ENCODE data around the gene LIPA.

Gene LIPA

GRCh38 chr10:89280508-89280907, 28.9 kb upstream of the LIPA start:
- no peaks in the 10 kb centered on the region for H3K4me1 ChIP-seq (ENCODE audit: insufficient read depth, low read length)
- H3K27me3 ChIP-seq (ENCODE audit: insufficient read depth, low read length, poor library complexity), result no peaks in the 10 kb centered on the region
- no peak overlapping the region for H3K27ac ChIP-seq (ENCODE audit: low read length)
- no peak for DNase-seq
- H4K20me1 ChIP-seq (ENCODE audit: insufficient read depth, low read length), result no peaks in the 10 kb centered on the region
- H3K9me3 ChIP-seq (ENCODE audit: insufficient read depth, low read length, severe bottlenecking), result no peaks in the 10 kb centered on the region
- no peak overlapping the region for H3K9ac ChIP-seq (ENCODE audit: low read depth, low read length)
- H3K36me3 ChIP-seq (ENCODE audit: insufficient read depth, low read length), result no peaks in the 10 kb centered on the region
- no peak overlapping the region for H3K4me2 ChIP-seq (ENCODE audit: insufficient read depth, low read length)
- TF ChIP-seq CTCF (IDR thresholded peaks at IDR 0.05; ENCODE audit: borderline replicate concordance, extremely low read depth, low read length, poor library complexity, severe bottlenecking) (no peak), EZH2 (IDR thresholded peaks at IDR 0.05; ENCODE audit: borderline replicate concordance, low read depth, low read length, severe bottlenecking) (no peak)
- ATAC-seq (ENCODE audit: insufficient read depth, low read depth), result no peak
- no peak overlapping the region for H3K4me3 ChIP-seq (ENCODE audit: low read depth in 1 of 2, low read length in 2 of 2)
- H3K79me2 ChIP-seq (ENCODE audit: insufficient read depth, low read length), result no peaks in the 10 kb centered on the region
- H2AFZ ChIP-seq (ENCODE audit: low read depth, low read length), result no peak overlapping the region

GRCh38 chr10:89279421-89279869, 27.9 kb upstream of the LIPA start:
- Histone ChIP-seq H3K4me2 (ENCODE audit: insufficient read depth, low read length) (no peak overlapping the region), H3K36me3 (ENCODE audit: insufficient read depth, low read length) (no peaks in the 10 kb centered on the region), H3K4me3 (ENCODE audit: low read depth in 1 of 2, low read length in 2 of 2) (no peak overlapping the region), H3K27ac (ENCODE audit: low read length) (no peak overlapping the region), H3K9ac (ENCODE audit: low read depth, low read length) (no peak overlapping the region), H3K79me2 (ENCODE audit: insufficient read depth, low read length) (no peaks in the 10 kb centered on the region), H4K20me1 (ENCODE audit: insufficient read depth, low read length) (no peaks in the 10 kb centered on the region), H3K9me3 (ENCODE audit: insufficient read depth, low read length, severe bottlenecking) (no peaks in the 10 kb centered on the region), H3K27me3 (ENCODE audit: insufficient read depth, low read length, poor library complexity) (no peaks in the 10 kb centered on the region), H2AFZ (ENCODE audit: low read depth, low read length) (no peak overlapping the region), H3K4me1 (ENCODE audit: insufficient read depth, low read length) (no peaks in the 10 kb centered on the region)
- DNase-seq (no peak), ATAC-seq (ENCODE audit: insufficient read depth, low read depth) (no peak)
- TF ChIP-seq CTCF (IDR thresholded peaks at IDR 0.05; ENCODE audit: borderline replicate concordance, extremely low read depth, low read length, poor library complexity, severe bottlenecking) (no peak), EZH2 (IDR thresholded peaks at IDR 0.05; ENCODE audit: borderline replicate concordance, low read depth, low read length, severe bottlenecking) (no peak)

GRCh38 chr10:89278900-89279392, 27.4 kb upstream of the LIPA start:
- Histone ChIP-seq H3K9ac (ENCODE audit: low read depth, low read length) (no peak overlapping the region), H3K9me3 (ENCODE audit: insufficient read depth, low read length, severe bottlenecking) (no peaks in the 10 kb centered on the region), H4K20me1 (ENCODE audit: insufficient read depth, low read length) (no peaks in the 10 kb centered on the region), H3K4me2 (ENCODE audit: insufficient read depth, low read length) (no peak overlapping the region), H3K79me2 (ENCODE audit: insufficient read depth, low read length) (no peaks in the 10 kb centered on the region), H3K27ac (ENCODE audit: low read length) (no peak overlapping the region), H3K4me3 (ENCODE audit: low read depth in 1 of 2, low read length in 2 of 2) (no peak overlapping the region), H3K27me3 (ENCODE audit: insufficient read depth, low read length, poor library complexity) (no peaks in the 10 kb centered on the region), H3K4me1 (ENCODE audit: insufficient read depth, low read length) (no peaks in the 10 kb centered on the region), H2AFZ (ENCODE audit: low read depth, low read length) (no peak overlapping the region), H3K36me3 (ENCODE audit: insufficient read depth, low read length) (no peaks in the 10 kb centered on the region)
- DNase-seq (no peak), ATAC-seq (ENCODE audit: insufficient read depth, low read depth) (no peak)
- no peak for TF ChIP-seq EZH2 (IDR thresholded peaks at IDR 0.05; ENCODE audit: borderline replicate concordance, low read depth, low read length, severe bottlenecking)
- no peak for TF ChIP-seq CTCF (IDR thresholded peaks at IDR 0.05; ENCODE audit: borderline replicate concordance, extremely low read depth, low read length, poor library complexity, severe bottlenecking)

Measured in DND-41 (cell line).